Endothelial cell of umbilical vein (primary cell): ENCODE measurements around the gene TRPM1. TPM values are rescaled to one million over a fixed set of nuclear protein-coding genes. Genes with fewer than 3 reads are reported as not detected.

Experiments used
- BruUV-seq: library from RNA; stranded (reverse); fragments of 400-500 nt; replicated peaks from 2 replicates; lab custom pipeline; 2021; lab: Mats Ljungman, UMichigan
- CTCF ChIA-PET: fragments of 300-600, 350-600 bp; sonication (Branson Sonifier 250); formaldehyde crosslinking; loops from one replicate; lab custom pipeline; 2021; ENCODE audit warnings: antibody characterized with exemption, inconsistent platforms; lab: Charles Lee
- POLR2A ChIA-PET: fragments of 300-600, 350-600 bp; sonication (Branson Sonifier 250); formaldehyde crosslinking; loops from one replicate; lab custom pipeline; 2021; ENCODE audit warnings: antibody characterized with exemption, inconsistent platforms; lab: Charles Lee
- DNase-seq: peaks from one replicate; pipeline ENCODE4 v3.0.0-alpha.2; 2011; ENCODE audit warnings: low read depth, low spot score
- FAIRE-seq: peaks from 2 replicates; lab custom pipeline; 2011; peaks lifted over from hg19 to GRCh38; lab: Jason Lieb, UNC
- H2AFZ ChIP-seq: 2 replicates; pipeline ENCODE4 v1.6.0; 2012; ENCODE audit warnings: low read depth, low read length, control low read depth, inconsistent platforms
- H3K27ac ChIP-seq: 2 replicates; pipeline ENCODE4 v1.5.1; 2011; ENCODE audit warnings: low read depth, mild to moderate bottlenecking, control low read depth, low read length, moderate library complexity; ENCODE audit not compliant: insufficient read depth
- H3K27me3 ChIP-seq, 2 experiments: 2 replicates each; pipeline versions ENCODE4 v1.6.0 to v1.6.1; 2011; ENCODE audit warnings: low read length in 2 of 2, mixed read lengths in 1 of 2; ENCODE audit not compliant: control insufficient read depth in 2 of 2, insufficient read depth in 2 of 2
- H3K36me3 ChIP-seq, 2 experiments: 2 replicates in 1 of 2; 3 replicates in 1 of 2; pipeline ENCODE4 v1.5.1; 2011; ENCODE audit warnings: low read length in 2 of 2, mild to moderate bottlenecking in 1 of 2, moderate library complexity in 1 of 2; ENCODE audit not compliant: control insufficient read depth in 2 of 2, insufficient read depth in 2 of 2; ENCODE audit errors: extremely low read depth in 1 of 2
- H3K4me1 ChIP-seq: 3 replicates; pipeline ENCODE4 v1.5.1; 2011; ENCODE audit warnings: mild to moderate bottlenecking, low read length; ENCODE audit not compliant: control insufficient read depth, insufficient read depth; ENCODE audit errors: extremely low read depth
- H3K4me2 ChIP-seq: 2 replicates; pipeline ENCODE4 v1.6.1; 2011; ENCODE audit warnings: low read length, control low read depth, mixed read lengths; ENCODE audit not compliant: insufficient read depth
- H3K4me3 ChIP-seq, 3 experiments: fragments of 200-600 bp in 1 of 3; sonication (generic), shearing (Covaris generic) in 1 of 3; replicated peaks in 1 of 3; 2 replicates each; pipeline ENCODE4 v1.5.1; 2011 to 2016; ENCODE audit warnings: control low read depth in 3 of 3, low read length in 3 of 3, mild to moderate bottlenecking in 2 of 3, inconsistent platforms in 1 of 3, low read depth in 1 of 3, moderate library complexity in 1 of 3; ENCODE audit not compliant: insufficient read depth in 1 of 3
- H3K79me2 ChIP-seq: 2 replicates; pipeline ENCODE4 v1.6.0; 2012; ENCODE audit warnings: low read length, inconsistent platforms; ENCODE audit not compliant: control insufficient read depth, insufficient read depth
- H3K9ac ChIP-seq: replicated peaks from 2 replicates; pipeline ENCODE3; 2011; ENCODE audit warnings: low read length, control low read depth; ENCODE audit not compliant: insufficient read depth; ENCODE audit errors: extremely low read depth
- H3K9me1 ChIP-seq: replicated peaks from 3 replicates; pipeline ENCODE4 v1.6.0; 2011; ENCODE audit warnings: mild to moderate bottlenecking, low read length; ENCODE audit not compliant: control insufficient read depth, insufficient read depth; ENCODE audit errors: extremely low read depth
- H3K9me3 ChIP-seq: replicated peaks from 2 replicates; pipeline ENCODE4 v1.5.1; 2012; ENCODE audit warnings: low read length, inconsistent platforms; ENCODE audit not compliant: control insufficient read depth, insufficient read depth
- H4K20me1 ChIP-seq: replicated peaks from 2 replicates; pipeline ENCODE3; 2011; ENCODE audit warnings: mild to moderate bottlenecking, low read length; ENCODE audit not compliant: control insufficient read depth, insufficient read depth; ENCODE audit errors: extremely low read depth
- EZH2 ChIP-seq: IDR thresholded peaks from 2 replicates; pipeline ENCODE4 v1.6.1; 2012; ENCODE audit warnings: borderline replicate concordance, low read depth, mild to moderate bottlenecking, moderate library complexity, low read length, inconsistent platforms; ENCODE audit not compliant: severe bottlenecking
- FOS ChIP-seq: IDR thresholded peaks from 2 replicates; pipeline ENCODE4 v1.6.1; 2011; ENCODE audit warnings: mild to moderate bottlenecking, low read length, moderate library complexity, borderline replicate concordance; ENCODE audit not compliant: insufficient read depth
- GATA2 ChIP-seq: IDR thresholded peaks from 2 replicates; pipeline ENCODE4 v1.7.0; 2011; ENCODE audit warnings: low read depth, mild to moderate bottlenecking, moderate library complexity, mixed read lengths, low read length; ENCODE audit not compliant: insufficient read length, insufficient read depth
- JUN ChIP-seq: IDR thresholded peaks from 2 replicates; pipeline ENCODE4 v1.6.1; 2011; ENCODE audit warnings: borderline replicate concordance, low read depth; ENCODE audit not compliant: insufficient read length, insufficient read depth
- MAX ChIP-seq: IDR thresholded peaks from 2 replicates; pipeline ENCODE4 v1.6.1; 2011; ENCODE audit not compliant: insufficient read depth, insufficient read length
- MYC ChIP-seq: IDR thresholded peaks from one replicate; pipeline ENCODE4 v1.6.1; 2011; ENCODE audit warnings: mild to moderate bottlenecking, low read depth, low read length
- POLR2A ChIP-seq: IDR thresholded peaks from 2 replicates; pipeline ENCODE4 v1.6.1; 2012; ENCODE audit warnings: low read depth, mild to moderate bottlenecking, control low read depth, low read length
- POLR2AphosphoS5 ChIP-seq: IDR thresholded peaks from 2 replicates; pipeline ENCODE4 v1.6.1; 2012; ENCODE audit warnings: low read depth, mild to moderate bottlenecking, control low read depth, low read length, moderate library complexity; ENCODE audit not compliant: insufficient read depth
- dilution Hi-C: fragments of 300-500 bp; cut with MboI; formaldehyde crosslinking; loops from one replicate; pipeline ENCODE4 v1.15.0; 2019; ENCODE audit warnings: low sequenced_read_pairs; ENCODE audit not compliant: extremely low pct_ligation_motif_present
- intact Hi-C: fragments of 100-400 bp; cut with micrococcal nuclease; formaldehyde crosslinking; loops from one replicate; pipeline ENCODE4 v1.10.0; 2022
- polyA plus RNA-seq, 4 experiments: library from polyadenylated mRNA; depleted of rRNA in 3 of 4; stranded (reverse) in 3 of 4; unstranded in 1 of 4; fragments of >200 nt; gene quantifications; 2 replicates each; pipeline versions ENCODE4 v1.2.1 to v1.2.3, GENCODE V29; 2011 to 2012; ENCODE audit warnings: missing spikeins in 1 of 4
- total RNA-seq: library from RNA; stranded (reverse); gene quantifications from 2 replicates; pipeline ENCODE4 v1.2.3, GENCODE V29; 2021
- TF ChIP-seq, protein P1 (sequence below), 2 donors: IDR thresholded peaks; 1 replicate in 1 of 2; 2 replicates in 1 of 2; pipeline ENCODE4 v1.5.1; 2011; ENCODE audit warnings: low read length in 2 of 2, mild to moderate bottlenecking in 2 of 2, moderate library complexity in 2 of 2, control low read depth in 1 of 2, inconsistent platforms in 1 of 2, low read depth in 1 of 2; ENCODE audit not compliant: insufficient read depth in 1 of 2; ENCODE audit errors: extremely low read depth in 1 of 2

The TRPM1 gene
- total and polyA plus RNA-seq, 2 donors (not counting 3 experiments of a cell fraction or from before 2014, with no cell fraction given): 0.19 TPM; not detected in 1

DNA sequence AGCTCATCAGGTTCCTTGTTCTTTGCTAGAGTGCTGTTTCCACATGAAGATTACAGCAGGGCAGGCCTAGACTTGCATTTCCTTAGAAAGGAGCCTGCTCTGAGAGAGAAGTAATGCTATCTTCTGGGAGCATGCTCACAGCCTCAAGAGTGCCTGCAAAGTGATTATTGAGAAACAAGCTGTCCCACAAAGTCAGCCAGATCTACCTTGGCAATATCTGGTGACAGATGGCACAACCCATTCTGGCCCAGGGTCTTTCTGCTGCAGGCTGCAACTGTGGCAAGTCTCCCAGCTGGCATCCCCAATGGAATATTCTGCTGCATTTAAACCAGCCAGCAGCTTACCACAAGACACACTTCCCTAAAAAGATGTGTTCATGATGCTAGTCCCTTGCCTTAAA is 139.4 kb downstream of the TRPM1 start:
- Histone ChIP-seq H3K36me3 (peaks cover 37 to 46% of the 10 kb centered on the region in 2 experiments), H3K9me1 (no peaks in the 10 kb centered on the region), H3K27ac (no peak overlapping the region), H3K4me3 (no peak overlapping the region), H3K27me3 (no peaks in the 10 kb centered on the region), H4K20me1 (peaks cover 6% of the 10 kb centered on the region), H3K79me2 (no peaks in the 10 kb centered on the region), H3K4me1 (no peaks in the 10 kb centered on the region), H2AFZ (no peak overlapping the region), H3K9me3 (no peaks in the 10 kb centered on the region), H3K9ac (no peak overlapping the region), H3K4me2 (no peak overlapping the region)
- no peak for FAIRE-seq
- POLR2A ChIA-PET: no interaction called here
- intact Hi-C loops (no loop called here), dilution Hi-C loops (no loop called here)
- DNase-seq: no peak
- no peak for TF ChIP-seq MYC
- TF ChIP-seq EZH2: no peak
- no peak for TF ChIP-seq POLR2A
- TF ChIP-seq GATA2: no peak
- BruUV-seq: no TSS peak
- CTCF ChIA-PET: interaction anchor here (0.6 to 19.0 kb wide), 4 partner anchors 11 to 166 kb away, joined by 3 to 129 read pairs (median 4); no protein-coding TSS in a partner anchor

GRCh38 chr15:30958219-30958618 is 143.3 kb downstream of the TRPM1 start:
- BruUV-seq: no TSS peak
- FAIRE-seq: no peak

More at GRCh38 chr15:30958219-30958618, 143.3 kb downstream of the TRPM1 start:
- ChIA-PET CTCF (interaction anchor here (19.0 kb wide), 1 partner anchor 170 kb away, joined by 129 read pairs; no protein-coding TSS in a partner anchor), POLR2A (interaction anchor here (0.7 kb wide), 1 partner anchor 43 kb away, joined by 3 read pairs; no protein-coding TSS in a partner anchor)
- H4K20me1 ChIP-seq: peaks cover 3% of the 10 kb centered on the region
- H3K4me2 ChIP-seq: no peak overlapping the region
- H3K79me2 ChIP-seq: peaks cover 2% of the 10 kb centered on the region
- no peak overlapping the region for H3K4me3 ChIP-seq
- no peak overlapping the region for H2AFZ ChIP-seq
- TF ChIP-seq POLR2AphosphoS5 (no peak), MAX (no peak), FOS (no peak), EZH2 (no peak), JUN (no peak), GATA2 (no peak), MYC (no peak), POLR2A (no peak)
- TF ChIP-seq, protein P1, sequence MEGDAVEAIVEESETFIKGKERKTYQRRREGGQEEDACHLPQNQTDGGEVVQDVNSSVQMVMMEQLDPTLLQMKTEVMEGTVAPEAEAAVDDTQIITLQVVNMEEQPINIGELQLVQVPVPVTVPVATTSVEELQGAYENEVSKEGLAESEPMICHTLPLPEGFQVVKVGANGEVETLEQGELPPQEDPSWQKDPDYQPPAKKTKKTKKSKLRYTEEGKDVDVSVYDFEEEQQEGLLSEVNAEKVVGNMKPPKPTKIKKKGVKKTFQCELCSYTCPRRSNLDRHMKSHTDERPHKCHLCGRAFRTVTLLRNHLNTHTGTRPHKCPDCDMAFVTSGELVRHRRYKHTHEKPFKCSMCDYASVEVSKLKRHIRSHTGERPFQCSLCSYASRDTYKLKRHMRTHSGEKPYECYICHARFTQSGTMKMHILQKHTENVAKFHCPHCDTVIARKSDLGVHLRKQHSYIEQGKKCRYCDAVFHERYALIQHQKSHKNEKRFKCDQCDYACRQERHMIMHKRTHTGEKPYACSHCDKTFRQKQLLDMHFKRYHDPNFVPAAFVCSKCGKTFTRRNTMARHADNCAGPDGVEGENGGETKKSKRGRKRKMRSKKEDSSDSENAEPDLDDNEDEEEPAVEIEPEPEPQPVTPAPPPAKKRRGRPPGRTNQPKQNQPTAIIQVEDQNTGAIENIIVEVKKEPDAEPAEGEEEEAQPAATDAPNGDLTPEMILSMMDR (IDR thresholded peaks at IDR 0.05; ENCODE audit: extremely low read depth in 1 of 2, insufficient read depth in 1 of 2, low read depth in 1 of 2, low read length in 2 of 2): no peak
- peaks cover 35 to 55% of the 10 kb centered on the region in 2 experiments for H3K36me3 ChIP-seq
- no peaks in the 10 kb centered on the region for H3K9me1 ChIP-seq
- no peak overlapping the region for H3K27ac ChIP-seq
- intact Hi-C loops: loop anchor here (2.0 kb wide), 1 partner anchor 27 kb away; no protein-coding TSS in a partner anchor
- no peak overlapping the region for H3K9ac ChIP-seq
- no peak for DNase-seq
- H3K27me3 ChIP-seq: no peaks in the 10 kb centered on the region
- no peaks in the 10 kb centered on the region for H3K9me3 ChIP-seq
- H3K4me1 ChIP-seq: peaks cover 16% of the 10 kb centered on the region
- dilution Hi-C loops: no loop called here
